AG10803 (cell line): ENCODE measurements around the gene RALGAPA1.

Source experiments
- DNase-seq: peaks from one replicate; pipeline ENCODE4 v3.0.0; 2010; ENCODE audit warnings: low read depth
- H3K4me3 ChIP-seq: 2 replicates; pipeline ENCODE4 v1.5.1; 2011; ENCODE audit warnings: mild to moderate bottlenecking, low read length, control low read depth
- TF ChIP-seq, protein P1 (sequence below): conservative IDR thresholded peaks from 2 replicates; pipeline ENCODE4 v1.5.1; 2011; ENCODE audit warnings: mild to moderate bottlenecking, low read length, control low read depth, inconsistent platforms

Gene RALGAPA1

GRCh38 chr14:35519986-35520385 is 289.1 kb downstream of the RALGAPA1 start:
- TF ChIP-seq, protein P1, sequence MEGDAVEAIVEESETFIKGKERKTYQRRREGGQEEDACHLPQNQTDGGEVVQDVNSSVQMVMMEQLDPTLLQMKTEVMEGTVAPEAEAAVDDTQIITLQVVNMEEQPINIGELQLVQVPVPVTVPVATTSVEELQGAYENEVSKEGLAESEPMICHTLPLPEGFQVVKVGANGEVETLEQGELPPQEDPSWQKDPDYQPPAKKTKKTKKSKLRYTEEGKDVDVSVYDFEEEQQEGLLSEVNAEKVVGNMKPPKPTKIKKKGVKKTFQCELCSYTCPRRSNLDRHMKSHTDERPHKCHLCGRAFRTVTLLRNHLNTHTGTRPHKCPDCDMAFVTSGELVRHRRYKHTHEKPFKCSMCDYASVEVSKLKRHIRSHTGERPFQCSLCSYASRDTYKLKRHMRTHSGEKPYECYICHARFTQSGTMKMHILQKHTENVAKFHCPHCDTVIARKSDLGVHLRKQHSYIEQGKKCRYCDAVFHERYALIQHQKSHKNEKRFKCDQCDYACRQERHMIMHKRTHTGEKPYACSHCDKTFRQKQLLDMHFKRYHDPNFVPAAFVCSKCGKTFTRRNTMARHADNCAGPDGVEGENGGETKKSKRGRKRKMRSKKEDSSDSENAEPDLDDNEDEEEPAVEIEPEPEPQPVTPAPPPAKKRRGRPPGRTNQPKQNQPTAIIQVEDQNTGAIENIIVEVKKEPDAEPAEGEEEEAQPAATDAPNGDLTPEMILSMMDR, result no peak
- no peak for DNase-seq
- H3K4me3 ChIP-seq, result no peak overlapping the region

DNA sequence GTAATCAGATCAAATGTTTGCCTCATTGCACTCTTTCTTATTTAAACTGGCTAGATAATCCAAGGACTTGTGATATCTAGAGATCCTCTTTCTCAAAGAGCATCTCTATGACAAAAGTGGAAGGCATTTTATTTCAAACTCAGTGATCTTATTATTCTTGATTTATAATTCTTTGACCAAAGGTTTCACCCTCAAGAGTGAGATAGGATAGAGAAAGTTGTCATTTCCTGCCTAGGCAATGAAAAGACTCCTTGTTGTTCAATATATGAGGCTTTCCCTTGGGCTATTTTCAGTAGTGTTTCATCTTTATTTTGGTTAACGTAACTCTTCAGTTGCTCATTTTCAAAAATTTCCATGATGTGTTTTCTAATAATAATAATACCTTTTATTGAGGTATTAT is 293.2 kb downstream of the RALGAPA1 start:
- H3K4me3 ChIP-seq, result no peak overlapping the region
- no peak for DNase-seq
- TF ChIP-seq, protein P1, result no peak

- H3K4me3 ChIP-seq, result no peak overlapping the region
- no peak for DNase-seq
- TF ChIP-seq, protein P1, result no peak
Measured at GRCh38 chr14:35512765-35513164, 296.3 kb downstream of the RALGAPA1 start.

DNA sequence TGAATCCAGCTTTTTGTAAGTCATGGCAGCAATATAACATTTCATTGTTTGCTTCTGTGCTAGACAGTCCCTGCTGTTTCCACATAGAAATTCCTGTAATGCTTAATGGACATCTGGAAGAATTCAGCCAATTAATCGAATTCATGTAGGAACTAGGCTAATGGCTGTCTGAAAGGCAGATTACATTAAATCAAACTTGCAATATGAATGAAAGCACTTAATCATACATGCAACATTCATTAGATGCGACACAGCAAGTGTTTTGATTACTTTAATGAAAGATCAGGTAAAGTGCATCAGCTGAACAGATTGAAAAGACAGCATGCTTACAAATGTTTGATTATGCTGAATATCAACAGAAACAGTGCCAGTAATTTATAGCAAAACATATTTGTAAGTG is 299.2 kb downstream of the RALGAPA1 start:
- no peak overlapping the region for H3K4me3 ChIP-seq
- DNase-seq, result no peak
- TF ChIP-seq, protein P1, result no peak

DNA sequence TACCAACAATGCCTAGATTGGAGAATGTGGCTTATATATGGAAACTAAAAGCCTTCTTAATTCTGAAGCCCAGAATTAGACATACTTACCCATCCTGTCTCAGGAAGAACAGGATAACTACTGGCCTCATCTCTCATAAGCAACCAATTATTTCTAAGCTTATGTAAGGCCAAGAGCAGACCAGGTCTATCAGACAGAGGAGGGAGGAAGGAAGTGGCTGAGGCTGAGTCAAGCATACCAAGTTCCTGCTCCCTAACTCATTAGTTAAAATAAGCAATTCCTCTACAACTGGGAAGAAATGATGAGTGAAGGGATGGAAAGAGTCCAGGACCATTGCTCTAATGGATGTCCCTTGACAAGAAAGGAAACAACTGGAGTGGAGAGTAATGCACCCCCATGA is 302.2 kb downstream of the RALGAPA1 start:
- TF ChIP-seq, protein P1, result no peak
- H3K4me3 ChIP-seq, result no peak overlapping the region
- peak; percentile 40 for DNase-seq

DNA sequence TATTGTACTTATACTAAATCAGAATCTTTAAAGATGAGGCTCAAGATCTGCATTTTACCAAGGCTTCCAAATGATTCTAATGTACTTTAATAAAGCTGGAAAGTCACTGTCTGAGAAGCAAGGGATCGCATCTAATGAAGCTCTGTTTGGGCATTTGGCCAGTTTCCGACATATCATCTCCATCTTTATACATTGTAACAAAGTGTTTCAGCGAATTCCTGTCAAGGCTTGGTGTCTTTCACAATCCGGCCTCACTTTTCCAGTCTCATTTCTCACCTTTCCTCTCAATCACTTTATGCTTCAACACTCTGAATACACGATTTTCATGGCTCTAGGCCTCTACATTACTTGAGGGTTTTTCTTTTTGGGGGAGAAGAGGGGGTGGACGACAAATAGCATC is 302.6 kb downstream of the RALGAPA1 start:
- DNase-seq, result no peak
- TF ChIP-seq, protein P1, result no peak
- no peak overlapping the region for H3K4me3 ChIP-seq

GRCh38 chr14:35504260-35504659 is 304.8 kb downstream of the RALGAPA1 start:
- H3K4me3 ChIP-seq, result no peak overlapping the region
- no peak for DNase-seq
- TF ChIP-seq, protein P1, result no peak
